Measurements from ENCODE around the gene GGNBP2.

The GGNBP2 gene

GRCh38 chr17:36523113-36523512 lies 21.6 kb upstream of the GGNBP2 start:
- DNase-seq (ENCODE audit: low spot score), result no peak

GRCh38 chr17:36524428-36524876 lies 20.3 kb upstream of the GGNBP2 start:
- no peak for DNase-seq (ENCODE audit: low spot score)

GRCh38 chr17:36525113-36525512 lies 19.6 kb upstream of the GGNBP2 start:
- no peak for DNase-seq (ENCODE audit: low spot score)

- no peak for DNase-seq (ENCODE audit: low spot score)
Measured at GRCh38 chr17:36525888-36526287, 18.8 kb upstream of the GGNBP2 start.

- no peak for DNase-seq (ENCODE audit: low spot score)
Measured at GRCh38 chr17:36527621-36528250, 17.0 kb upstream of the GGNBP2 start.

GRCh38 chr17:36529121-36529520 lies 15.6 kb upstream of the GGNBP2 start:
- no peak for DNase-seq (ENCODE audit: low spot score)

- no peak for DNase-seq (ENCODE audit: low spot score)
Measured at GRCh38 chr17:36532435-36532975, 12.2 kb upstream of the GGNBP2 start.

- peak; percentile 64 for DNase-seq (ENCODE audit: low spot score)
Measured at GRCh38 chr17:36533935-36534839, 10.5 kb upstream of the GGNBP2 start.

GRCh38 chr17:36534840-36535668 lies 9.7 kb upstream of the GGNBP2 start, which contains the start of the genes MYO19 and PIGW:
Gene MYO19, minus strand, starts transcription at chr17:36534868. Its CDS starts 2,330 bp downstream, at chr17:36532538.
Gene PIGW, plus strand, starts transcription at chr17:36534987. Its CDS starts 2,115 bp downstream, at chr17:36537102.
- peak; percentile 80 for DNase-seq (ENCODE audit: low spot score)

GRCh38 chr17:36535669-36536081 lies 9.0 kb upstream of the GGNBP2 start:
- no peak for DNase-seq (ENCODE audit: low spot score)

- no peak for DNase-seq (ENCODE audit: low spot score)
Measured at GRCh38 chr17:36540696-36541095, 4.0 kb upstream of the GGNBP2 start.

- no peak for DNase-seq (ENCODE audit: low spot score)
Measured at GRCh38 chr17:36542755-36543154, 2.0 kb upstream of the GGNBP2 start.

GRCh38 chr17:36544044-36544306 lies 744 bp upstream of the GGNBP2 start:
- no peak for DNase-seq (ENCODE audit: low spot score)

GRCh38 chr17:36545077-36545464 lies 352 bp downstream of the GGNBP2 start:
- DNase-seq (ENCODE audit: low spot score), result no peak

- DNase-seq (ENCODE audit: low spot score), result peak; percentile 87
Measured at GRCh38 chr17:36545465-36546417, 1.0 kb downstream of the GGNBP2 start.

GRCh38 chr17:36546418-36547093 lies 1.8 kb downstream of the GGNBP2 start:
- no peak for DNase-seq (ENCODE audit: low spot score)

GRCh38 chr17:36547776-36548175 lies 3.1 kb downstream of the GGNBP2 start:
- DNase-seq (ENCODE audit: low spot score), result no peak

GRCh38 chr17:36550491-36551417 lies 6.0 kb downstream of the GGNBP2 start:
- DNase-seq (ENCODE audit: low spot score), result no peak

GRCh38 chr17:36553459-36553858 lies 8.7 kb downstream of the GGNBP2 start:
- DNase-seq (ENCODE audit: low spot score), result no peak

Measured in HuH-7.5 (cell line).